GM18502 (cell line): ENCODE results near the gene ZNF816.
"Not testable (repeated sequence)": the region's sequence is repeated elsewhere in the genome, so short reads cannot be mapped to it uniquely, and the experiment has no call there.

Source experiments
- ATAC-seq: cut with Tn5 transposase; IDR thresholded peaks from one replicate; pipeline ENCODE4 v1.9.1; 2021; ENCODE audit warnings: mild to moderate bottlenecking; ENCODE audit not compliant: unreplicated experiment, poor library complexity

ZNF816 gene

DNA sequence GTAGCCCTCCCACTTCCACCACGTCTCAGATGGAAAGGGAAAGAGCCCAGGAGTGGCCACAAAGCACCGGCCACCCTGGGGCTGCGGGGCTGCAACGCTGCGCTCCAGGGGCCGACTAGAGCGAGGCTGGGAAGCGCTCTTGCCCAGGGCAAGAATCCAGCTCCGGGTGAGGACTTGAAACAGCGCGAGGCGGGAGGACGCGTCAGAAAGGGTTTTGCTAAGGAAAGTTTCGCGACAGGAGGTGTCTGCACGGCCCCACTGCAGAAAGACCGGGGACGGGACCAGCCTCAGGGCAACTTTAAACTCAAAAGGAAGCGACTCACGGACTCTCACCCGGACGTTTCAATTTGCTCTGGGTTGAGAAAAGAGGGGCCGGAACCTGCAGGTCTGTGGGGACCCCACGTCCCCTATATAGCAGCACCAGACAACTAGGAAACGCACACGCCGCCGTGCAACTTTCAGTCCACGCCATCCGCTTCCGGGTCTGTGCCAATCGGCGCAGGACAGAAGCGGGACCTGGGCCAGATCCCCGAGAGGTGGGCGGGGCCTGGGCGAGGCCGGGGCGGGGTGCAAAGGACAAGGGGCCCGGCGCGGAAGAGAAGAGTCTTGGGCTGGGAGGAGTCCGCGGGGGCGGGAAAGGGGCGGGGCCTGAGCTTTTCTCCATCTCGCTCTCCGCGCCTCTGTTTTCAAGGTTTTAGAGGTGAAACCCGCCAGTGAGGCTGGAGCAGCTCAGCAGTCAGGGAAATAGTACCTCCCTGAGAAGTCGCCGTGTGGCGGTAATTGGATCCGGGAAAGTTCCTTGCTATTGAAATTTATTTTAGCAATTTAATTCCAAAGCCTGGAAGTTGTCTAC, at the start of gene ZNF816:
ZNF816 (minus strand) TSS at position 488 of the 853 bp plus-strand sequence. CDS start 6,792 bp downstream, outside the sequence.
- peak; percentile 97 for ATAC-seq

DNA sequence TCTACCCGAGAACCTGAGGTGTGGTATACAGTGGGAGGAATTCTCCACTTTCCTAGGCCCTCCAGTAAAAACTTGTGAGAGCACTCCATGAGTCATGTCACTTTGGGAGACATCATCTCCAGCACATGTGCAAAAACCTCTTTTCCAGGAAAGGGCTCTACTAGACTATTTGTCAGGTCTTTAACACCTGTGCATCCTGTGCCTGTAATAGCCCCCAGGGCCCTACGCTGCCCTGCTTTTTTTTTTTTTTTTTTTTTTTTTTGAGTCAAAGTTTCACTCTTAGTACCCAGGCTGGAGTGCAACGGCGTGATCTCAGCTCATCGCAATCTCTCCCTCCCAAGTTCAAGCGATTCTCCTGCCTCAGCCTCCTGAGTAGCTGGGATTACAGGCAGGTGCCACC, 49.3 kb upstream of the ZNF816 start:
- no peak for ATAC-seq

DNA sequence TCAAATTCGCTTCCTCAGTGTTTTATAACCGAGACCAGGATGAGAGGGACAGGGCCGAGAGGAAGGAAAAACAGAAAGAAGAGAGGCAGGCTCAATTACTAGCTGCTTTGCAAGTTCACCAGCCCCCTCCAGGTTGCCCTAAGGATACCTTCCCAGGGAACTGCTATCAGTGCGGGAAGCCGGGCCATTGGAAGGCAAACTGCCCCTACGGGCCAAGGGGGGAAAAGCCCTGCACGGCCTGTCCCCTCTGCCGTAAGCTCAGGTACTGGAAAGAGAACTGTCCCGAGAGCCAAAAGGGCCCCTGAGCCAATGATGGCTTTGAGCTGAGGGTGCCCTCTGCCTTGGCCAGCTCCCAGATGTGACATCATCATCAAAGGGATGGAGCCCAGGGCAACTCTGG, 47.8 kb upstream of the ZNF816 start:
- ATAC-seq: no peak

DNA sequence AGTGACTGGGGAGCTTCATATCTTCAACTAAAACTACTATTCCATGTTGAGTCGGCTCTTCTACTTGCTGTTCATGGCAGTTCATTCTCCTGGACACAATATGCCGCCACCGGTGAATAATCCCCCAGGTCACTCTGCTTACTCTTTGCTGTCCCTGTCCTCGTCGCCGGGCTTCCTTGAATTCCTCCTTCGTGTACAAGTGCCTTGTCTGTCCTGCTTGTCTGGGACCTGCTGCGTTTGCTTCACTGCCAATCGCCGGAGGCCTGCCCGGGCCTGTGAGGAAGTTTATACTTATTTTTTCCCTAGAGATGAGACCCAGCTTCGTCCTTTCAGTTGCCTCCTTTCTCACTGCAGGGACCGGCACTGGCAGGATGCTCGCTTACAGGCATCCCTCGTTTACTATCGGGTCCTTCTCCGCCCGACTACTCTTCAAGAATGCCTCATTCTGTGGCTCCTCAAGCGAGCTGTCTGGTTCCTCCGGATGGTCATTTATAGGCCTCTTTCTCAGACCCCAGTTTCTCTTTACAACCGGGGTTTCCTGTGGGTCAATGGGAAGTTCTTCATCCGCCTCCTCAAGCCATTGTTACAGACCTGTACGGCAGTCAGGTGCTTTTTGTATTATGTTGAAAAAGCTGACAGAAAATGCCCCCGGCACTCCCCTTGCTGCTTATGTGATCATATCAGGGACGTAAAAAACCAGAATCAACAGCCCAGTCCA, 45.5 kb upstream of the ZNF816 start:
- no peak for ATAC-seq

DNA sequence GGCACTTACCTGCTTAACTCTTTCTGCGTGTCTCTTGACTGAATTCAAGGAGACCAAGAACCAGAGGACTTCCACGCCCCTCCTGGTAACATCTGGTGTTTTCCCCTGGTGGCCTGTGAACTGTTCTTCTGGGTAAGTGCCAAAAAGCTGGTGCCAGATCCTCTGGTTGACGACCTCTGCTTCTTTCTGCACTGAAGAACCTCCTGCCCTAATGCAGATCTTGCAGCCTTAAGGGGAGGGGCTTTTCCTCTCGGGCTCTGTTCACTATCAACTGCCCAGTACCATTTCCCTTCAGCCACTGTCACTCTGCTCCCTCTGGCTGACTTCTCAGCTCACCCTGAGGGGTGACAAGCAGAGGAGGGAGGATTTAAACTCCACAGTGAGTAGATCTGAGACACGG, 44.9 kb upstream of the ZNF816 start:
- ATAC-seq: no peak

DNA sequence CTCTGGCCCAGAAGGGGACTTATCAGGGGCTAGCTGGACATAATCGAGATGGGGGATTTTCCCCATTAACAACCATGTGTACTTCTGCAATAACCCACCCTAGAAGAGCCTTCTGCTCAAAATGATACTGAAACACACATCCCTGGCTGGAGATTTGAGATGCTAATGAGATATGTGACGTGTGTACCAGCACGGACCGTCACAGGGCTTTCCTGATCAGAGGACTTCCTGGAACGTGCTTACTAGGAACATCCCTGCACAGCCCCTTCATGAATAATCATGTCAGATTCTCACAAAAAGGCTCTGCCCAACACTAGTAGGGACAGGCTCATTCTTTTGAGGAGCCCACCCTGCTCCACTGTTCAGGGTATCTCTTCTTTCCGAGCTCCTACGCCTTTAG, 44.5 kb upstream of the ZNF816 start:
- ATAC-seq: no peak

DNA sequence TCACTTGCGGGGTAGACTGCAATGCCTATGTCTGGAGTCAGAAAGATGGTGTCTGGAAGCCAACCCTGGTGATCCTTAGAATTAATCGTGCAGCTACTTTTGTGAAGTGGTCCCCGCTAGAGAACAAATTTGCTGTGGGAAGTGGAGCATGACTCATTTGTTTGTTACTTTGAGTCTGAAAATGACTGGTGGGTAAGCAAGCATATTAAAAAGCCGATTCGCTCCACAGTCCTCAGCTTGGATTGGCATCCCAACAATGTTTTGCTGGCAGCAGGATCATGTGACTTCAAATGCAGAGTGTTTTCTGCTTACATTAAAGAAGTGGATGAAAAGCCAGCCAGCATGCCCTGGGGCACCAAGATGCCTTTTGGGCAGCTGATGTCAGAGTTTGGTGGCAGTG, 41.6 kb upstream of the ZNF816 start:
- ATAC-seq: no peak

DNA sequence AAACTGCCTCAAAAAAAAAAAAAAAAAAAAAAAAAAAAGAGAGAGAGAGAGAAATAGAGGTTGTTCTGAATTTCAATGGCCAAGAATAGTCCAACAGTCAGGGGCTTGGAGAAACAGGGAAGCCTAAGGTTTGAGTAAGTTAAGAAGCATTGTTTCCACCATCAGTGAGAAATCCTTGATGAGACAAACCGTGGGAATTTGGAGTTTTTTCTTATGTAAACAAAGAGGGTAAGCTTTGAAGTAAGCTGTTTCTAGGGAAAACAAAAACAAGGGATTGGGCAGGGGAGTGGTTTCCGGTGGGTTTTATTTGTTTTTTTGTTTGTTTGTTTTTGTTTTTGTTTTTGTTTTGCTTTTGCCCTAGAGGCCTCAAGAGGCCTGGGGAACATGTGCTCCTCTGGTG, 39.8 kb upstream of the ZNF816 start:
- no peak for ATAC-seq

DNA sequence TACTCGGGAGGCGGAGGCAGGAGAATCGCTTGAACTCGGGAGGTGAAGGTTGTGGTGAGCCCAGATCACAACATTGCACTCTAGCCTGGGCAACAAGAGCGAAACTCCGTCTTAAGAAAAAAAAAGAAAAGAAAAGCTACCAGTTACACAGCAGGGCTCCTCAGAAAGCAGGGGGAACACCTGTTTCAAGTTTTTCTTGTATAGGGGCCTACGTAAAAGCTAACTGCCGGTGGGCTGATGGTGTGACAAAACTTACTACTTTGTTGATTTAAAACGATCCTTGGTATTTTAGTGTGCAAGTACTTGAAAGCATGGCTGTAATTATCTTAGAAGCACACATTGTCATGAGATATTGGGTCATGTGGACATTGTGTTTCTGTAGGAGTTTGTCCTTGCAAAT, 35.3 kb upstream of the ZNF816 start:
- ATAC-seq: no peak

DNA sequence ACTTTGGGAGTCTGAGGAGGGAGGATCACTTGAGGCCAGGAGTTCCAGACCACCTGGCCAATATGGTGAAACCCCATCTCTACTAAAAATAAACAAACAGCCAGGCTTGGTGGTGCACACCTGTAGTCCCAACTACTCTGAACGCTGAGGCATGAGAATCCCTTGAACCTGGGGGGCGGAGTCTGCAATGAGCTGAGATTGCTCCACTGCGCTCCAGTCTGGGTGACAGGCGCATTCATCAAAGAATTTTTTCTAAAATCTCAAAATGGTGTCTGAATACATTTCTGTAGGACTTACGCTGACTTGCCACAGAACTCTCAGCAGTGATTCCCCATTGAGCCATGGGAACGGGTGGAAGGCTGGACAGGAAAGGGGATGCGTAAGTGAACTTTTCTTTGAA, 33.0 kb upstream of the ZNF816 start:
- no peak for ATAC-seq

DNA sequence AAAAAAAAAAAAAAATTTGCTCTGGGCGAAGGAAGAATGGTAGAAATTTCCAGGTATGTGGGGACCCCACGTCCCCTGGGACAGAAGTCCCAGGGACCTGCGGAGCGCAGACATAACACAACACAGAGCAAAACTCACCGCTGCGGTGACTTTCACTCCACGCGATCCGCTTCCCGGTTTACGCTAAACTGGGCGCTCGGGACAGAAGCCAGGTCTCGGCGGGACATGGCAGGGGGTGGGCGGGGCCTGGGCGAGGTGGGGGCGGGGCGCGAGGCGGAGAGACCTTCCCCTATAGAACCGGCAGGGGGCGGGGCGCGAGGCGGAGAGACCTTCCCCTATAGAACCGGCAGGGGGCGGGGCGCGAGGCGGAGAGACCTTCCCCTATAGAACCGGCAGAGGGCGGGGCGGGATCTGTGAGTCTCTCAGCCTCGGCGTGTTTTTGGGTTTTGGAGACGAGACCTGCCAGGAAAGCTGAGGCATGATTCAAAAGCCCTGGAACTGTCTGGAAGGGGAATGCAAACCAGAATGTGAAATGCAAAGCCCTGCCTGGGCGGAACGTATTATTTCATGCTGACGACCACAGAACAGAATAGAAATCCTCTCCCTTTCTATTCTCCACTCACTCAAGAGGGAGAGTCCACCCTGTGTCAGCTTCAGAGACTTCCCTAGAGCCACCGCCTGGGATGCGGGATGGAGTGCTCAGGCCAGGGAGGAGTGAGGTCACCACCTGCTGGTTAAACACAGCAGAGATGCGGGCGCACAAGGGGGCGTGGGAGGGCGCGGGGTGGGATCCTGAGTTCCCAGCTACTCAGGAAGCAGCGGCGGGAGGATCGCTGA, 30.9 kb upstream of the ZNF816 start:
- no peak for ATAC-seq

DNA sequence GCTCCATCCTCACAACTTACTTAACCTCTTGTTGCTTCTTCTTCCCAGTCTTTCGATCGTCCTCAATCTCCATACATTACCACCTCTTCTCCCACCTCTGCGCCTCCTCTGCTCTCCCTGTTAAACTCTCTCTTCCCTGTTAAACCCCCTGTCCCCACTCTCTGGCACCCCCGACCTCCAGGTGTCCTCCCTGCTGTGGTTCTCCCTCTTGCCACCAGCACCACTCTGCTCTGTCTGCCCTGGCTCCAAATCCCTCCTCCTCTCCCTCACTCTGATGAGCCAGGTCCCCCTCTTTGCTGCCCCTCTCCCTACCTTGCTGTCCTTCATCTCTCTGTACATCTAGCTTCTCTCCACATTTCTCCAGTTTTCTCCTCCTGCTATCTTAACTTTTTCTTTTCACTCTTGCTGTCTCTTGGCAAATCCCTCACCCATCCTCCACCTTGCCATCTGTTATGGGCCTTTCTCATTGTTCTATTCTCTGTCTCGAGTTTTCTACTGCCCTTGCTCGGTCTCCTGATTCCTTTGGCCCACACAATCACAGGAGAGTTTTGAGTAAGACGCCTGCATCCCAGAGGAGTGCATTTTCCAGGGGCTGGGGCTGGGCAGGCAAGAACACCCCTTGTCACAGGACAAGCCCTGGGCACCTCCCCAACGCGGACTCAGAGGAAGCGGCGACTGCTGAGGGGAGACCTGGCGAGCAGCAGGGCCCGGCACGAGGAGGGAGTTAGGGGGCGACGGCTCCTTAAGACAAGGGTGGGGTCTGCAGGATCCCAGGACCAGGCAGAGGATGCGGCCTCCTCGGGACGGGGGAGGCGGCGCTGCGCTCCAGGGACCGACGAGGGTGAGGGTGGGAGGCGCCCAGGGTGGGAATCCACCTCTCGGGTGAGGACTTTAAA, 29.7 kb upstream of the ZNF816 start:
- ATAC-seq: no peak

DNA sequence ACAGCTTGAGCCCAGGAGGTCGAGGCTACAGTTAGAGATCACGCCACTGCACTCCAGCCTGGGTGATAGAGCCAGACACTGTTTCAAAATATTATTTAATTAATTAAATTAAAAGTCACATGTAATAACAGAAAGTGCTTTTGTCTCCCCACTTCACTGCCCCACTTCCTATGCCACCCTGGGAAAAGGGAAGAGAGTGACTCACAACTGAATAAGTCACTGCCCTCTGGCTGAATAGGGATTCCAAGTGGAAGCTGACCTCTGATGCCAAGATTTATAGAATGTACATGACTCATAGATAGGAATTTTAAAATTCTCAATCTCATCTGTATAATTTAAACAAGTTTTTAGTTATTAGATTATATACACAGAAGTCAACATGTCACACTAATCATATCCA, 28.8 kb upstream of the ZNF816 start:
- no peak for ATAC-seq

DNA sequence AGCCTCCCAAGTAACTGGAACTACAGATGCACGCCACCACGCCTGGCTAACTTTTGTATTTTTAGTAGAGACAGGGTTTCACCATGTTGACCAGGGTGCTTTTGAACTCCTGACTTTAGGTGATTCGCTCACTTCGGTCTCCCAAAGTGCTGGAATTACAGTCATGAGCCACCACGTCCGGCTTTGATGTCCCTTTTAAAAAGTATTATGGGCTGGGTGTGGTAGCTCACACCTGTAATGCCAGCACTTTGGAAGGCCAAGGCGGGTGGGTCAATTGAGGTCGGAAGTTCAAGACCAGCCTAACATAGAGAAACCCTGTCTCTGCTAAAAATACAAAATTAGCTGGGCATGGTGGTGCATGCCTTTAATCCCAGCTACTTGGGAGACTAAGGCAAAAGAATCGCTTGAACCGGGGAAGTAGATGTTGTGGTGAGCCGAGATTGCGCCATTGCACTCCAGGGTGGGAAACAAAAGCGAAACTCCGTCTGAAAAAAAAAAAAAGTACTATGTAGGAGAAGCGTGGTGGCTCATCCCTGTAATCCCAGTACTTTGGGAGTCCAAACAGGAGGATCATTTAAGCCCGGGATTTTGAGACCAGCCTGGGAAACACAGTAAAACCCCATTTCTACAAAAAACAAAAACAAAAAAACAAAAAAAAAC, 28.2 kb upstream of the ZNF816 start:
- no peak for ATAC-seq

DNA sequence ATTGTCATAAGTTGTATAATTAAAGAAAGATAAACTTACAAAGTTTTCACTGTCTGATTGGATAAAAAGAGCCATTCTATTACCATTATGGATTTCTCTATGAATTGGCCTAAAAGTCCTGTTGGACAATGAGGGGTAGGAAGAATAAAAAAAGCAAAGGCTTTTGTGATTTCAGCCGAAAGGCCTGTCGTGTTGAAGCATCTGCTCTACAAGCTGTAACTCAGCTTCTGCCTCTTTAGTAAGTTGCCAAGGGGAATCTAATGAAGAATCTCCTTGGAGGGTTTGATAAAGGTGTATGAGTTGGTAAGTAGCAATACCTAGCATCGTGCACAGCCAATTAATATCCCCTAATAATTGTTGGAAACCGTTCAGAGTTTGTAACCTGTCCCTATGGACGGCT, 25.8 kb upstream of the ZNF816 start:
- ATAC-seq: no peak

DNA sequence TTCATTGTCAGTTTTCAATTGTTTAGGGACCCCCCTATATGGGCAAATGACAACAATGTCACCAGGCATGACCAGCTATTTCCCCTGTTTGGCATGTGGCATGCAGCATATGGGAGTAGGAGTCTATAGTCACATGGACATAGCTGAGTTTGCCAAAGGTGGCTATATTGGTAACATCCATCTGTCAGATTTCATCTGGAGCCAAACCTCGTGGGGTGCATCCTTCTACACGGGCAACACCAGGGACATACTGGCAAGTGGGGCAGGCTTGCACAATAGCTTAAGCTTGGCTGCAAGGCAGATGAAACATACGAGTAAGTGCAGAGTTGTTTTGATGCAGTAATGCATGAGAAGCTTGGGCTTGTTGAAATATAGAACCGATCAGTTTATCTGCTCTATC, 24.5 kb upstream of the ZNF816 start:
- no peak for ATAC-seq

DNA sequence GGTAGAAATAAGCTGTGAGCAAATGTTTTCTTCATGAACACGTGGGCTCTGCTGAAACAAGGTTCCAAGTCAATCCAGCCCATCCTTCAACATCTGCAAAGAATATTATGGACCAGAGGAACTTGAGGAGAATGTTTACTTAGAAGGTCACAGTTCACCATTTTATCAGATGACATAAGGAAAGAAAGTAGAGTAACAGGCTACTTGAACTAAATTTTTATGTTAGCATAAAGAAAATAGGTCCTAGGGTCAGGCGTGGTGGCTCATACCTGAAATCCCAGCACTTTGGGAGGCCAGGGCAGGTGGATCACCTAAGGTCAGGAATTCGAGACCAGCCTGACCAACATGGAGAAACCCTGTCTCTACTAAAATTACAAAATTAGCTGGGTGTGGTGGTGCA, 20.5 kb upstream of the ZNF816 start:
- not testable (repeated sequence) for ATAC-seq

DNA sequence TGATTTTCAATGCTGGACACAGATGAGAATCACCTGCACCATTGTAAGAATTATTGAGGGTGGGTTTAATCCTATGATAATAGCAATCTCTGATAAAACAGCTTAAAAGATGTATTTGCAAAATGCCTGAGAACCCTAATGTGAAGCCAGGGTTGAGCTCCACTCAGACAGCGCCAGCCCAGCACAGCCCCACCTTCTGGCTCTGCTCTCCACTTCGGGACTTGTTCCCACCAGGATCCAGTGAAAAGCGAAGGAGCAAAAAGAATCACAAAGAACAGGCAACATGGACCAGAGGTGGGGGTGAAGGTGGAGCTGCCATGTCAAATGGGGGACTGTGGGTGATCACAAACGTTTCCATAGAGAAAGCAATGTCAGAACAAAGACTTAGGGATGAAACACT, 18.6 kb upstream of the ZNF816 start:
- ATAC-seq: no peak

DNA sequence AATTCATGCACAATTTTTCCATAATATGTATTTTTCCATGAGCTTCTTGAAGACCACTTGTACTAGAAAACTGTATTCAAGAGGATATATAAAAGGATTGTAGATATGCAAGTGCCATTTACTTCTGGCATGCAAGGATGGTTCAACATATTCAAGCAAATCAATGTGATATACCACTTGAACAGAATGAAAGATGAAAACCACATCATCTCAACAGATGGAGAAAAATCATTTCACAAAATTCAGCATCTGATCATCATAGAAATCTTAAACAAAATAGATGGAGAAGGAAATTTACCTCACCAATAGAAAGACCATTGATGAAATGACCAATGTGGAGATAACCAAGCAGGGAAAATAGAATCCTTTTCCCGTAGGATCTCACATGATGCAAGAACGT, 5.1 kb upstream of the ZNF816 start:
- no peak for ATAC-seq
